ENCODE data around the gene SLC2A8.

The SLC2A8 gene

GRCh38 chr9:127396808-127397645 is at the start of gene SLC2A8:
TSS of gene SLC2A8 (plus strand) at chr9:127397169. CDS start at chr9:127397231, 62 bp downstream.
- peak; percentile 100 for DNase-seq

DNA sequence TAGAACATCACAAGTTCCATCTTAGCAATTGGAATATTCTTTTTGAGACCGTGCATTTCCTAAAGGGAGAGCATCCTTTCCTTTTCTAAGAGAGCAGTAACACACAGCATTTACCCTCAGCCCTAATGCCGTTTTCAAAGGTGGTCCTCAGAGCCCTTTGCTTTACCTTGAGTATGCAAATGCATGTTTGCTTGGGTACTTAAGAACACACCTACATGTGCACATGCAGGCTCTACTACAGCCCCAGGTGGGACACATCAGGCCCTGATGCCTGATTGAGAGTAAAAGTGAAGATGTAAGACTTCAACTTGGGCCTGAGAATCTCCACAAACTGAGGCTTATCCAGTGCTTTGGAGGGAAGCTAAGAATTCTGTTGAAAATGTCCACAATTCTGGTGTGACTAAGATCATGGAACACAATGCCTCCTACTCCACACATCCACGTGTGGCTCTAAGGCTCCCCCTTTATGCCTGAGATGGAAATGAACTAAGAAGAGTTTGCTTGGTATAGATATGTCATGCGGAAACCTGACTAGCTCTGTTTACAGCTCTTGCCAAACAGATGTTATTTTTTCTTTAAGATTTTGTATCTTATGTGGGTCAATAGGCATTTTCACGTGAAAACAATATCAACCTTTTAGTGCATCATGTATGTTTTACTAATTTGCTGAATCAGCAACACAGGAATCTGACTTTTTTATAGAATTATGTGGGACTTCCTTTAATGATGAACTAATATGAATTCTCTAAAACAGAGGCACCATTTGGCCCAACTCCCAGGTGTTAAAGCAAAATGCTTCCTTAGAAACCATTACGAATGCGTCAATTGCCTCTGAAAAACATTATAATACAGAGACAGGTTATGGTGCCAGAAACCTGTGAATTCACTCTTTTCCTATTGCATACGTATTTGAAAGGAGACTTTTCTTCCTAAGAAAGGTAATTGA is 48.9 kb upstream of the SLC2A8 start:
- DNase-seq = no peak

- no peak for DNase-seq
These were observed 47.4 kb upstream of the SLC2A8 start for GRCh38 chr9:127349483-127350113.

DNA sequence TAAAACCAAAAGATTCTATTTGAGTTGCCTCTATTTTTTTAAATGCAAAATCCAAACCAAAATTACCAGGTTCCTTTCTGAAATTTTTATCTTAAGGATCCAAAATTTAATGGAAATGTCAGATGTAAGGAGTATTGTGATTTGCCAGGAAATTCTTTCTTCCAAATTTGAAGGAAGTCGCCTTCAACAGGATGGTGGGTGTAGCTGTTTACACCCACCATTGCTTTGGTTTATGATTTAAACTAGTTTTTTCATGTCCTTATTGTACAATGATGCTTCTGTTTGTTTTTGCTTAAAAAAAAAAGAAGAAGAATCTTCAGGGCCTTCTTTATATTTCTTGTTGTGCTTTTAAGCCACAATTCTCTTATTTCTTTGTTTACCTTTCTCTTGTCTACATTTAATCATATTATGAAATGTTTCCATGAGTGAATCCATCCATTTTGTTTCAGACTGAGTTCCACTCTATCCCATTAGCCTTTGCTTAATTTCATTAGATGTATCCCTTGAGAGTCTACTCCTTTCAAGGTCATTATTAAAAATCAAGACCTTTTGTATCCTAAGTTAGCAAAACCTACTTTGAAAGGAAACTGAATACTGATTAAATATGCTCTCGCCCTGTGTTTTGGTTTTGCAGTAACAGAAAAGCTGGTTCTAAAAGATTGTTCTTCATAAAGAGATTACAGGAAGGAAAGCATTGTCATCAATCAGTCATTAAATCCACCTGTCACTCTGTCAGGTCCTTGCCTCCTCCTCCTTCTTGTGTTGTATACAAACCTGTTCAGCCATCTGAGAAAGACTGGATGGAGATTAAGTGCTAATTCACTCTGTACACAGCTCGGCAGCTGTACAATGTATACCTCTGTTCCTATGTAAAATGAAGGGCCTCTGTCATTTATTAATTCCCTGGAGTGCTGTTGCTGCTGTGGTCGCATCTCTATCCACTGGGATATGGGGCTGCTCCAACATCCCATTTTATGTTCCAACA is 45.5 kb upstream of the SLC2A8 start:
- no peak for DNase-seq

- no peak for DNase-seq
These were observed 43.1 kb upstream of the SLC2A8 start for GRCh38 chr9:127353882-127354281.

GRCh38 chr9:127356906-127357305 is 40.1 kb upstream of the SLC2A8 start:
- no peak for DNase-seq

DNA sequence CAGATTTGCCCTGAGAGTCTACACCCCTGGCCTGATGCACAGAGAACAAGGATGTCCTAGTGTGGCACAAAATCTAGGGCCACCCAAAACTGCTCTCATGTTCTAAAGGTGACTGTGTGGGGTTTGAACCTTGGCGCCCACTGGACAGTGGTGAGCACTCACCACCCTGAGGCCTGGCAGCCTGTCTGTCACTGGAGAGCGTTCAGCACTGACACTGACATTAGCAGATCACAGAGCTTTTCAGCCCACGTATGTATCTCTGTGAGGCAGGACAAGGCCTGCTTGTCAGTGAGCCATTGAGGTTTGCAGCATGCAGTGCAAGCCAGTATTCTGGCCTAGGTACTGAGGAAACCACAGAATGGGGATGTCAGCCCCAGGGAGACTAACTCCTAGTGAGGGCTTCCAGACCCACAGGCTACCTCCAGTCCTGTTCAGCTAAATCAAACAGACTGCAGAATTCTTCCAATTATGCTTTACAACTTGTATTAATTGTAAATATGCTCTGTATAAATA is 38.9 kb upstream of the SLC2A8 start:
- peak; percentile 85 for DNase-seq

- no peak for DNase-seq
These were observed 38.2 kb upstream of the SLC2A8 start for GRCh38 chr9:127358770-127359169.

GRCh38 chr9:127360250-127360649 is 36.7 kb upstream of the SLC2A8 start:
- no peak for DNase-seq

- peak; percentile 81 for DNase-seq
These were observed 36.1 kb upstream of the SLC2A8 start for GRCh38 chr9:127360829-127361228.

DNA sequence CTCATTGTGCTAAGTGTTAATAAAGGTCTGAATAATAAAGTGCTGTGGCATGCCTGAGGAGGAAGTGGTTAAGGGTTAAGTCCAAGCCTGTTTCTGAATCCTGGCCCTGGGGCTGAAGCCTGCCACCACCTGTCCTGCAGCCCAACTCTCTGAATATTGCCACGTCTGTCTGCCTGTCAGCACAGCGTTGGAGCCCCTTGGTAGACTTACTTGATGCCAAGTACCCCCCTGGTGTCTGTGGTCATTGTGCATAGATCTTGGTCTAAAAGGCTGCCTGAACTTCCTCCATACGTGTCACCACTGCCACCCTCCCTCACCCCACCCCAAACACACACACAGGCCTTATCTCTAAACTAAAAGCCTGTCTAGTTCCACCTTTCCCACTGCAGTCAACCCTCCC is 35.4 kb upstream of the SLC2A8 start:
- no peak for DNase-seq

GRCh38 chr9:127362829-127363228 is 34.1 kb upstream of the SLC2A8 start:
- no peak for DNase-seq

DNA sequence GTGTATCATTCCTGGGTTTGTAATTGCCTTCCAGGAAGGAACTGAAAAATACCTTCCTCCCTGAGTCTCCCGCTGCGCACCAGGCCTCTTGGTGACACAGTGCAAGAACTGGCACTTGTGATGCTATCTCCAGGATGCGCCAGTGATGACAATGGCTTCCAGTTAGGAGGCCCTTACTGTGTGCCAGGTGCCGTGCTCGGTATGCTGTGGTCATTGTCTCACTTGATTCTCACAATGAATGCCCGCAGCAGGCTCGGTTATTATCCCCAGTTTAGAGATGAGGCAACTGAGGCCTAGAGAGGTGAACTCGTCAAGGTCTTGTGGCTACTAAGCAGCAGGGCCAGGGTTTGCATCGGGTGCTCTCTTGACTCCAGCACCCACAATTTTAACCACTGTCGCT is 31.5 kb upstream of the SLC2A8 start:
- no peak for DNase-seq

GRCh38 chr9:127366594-127366993 is 30.4 kb upstream of the SLC2A8 start:
- no peak for DNase-seq

DNA sequence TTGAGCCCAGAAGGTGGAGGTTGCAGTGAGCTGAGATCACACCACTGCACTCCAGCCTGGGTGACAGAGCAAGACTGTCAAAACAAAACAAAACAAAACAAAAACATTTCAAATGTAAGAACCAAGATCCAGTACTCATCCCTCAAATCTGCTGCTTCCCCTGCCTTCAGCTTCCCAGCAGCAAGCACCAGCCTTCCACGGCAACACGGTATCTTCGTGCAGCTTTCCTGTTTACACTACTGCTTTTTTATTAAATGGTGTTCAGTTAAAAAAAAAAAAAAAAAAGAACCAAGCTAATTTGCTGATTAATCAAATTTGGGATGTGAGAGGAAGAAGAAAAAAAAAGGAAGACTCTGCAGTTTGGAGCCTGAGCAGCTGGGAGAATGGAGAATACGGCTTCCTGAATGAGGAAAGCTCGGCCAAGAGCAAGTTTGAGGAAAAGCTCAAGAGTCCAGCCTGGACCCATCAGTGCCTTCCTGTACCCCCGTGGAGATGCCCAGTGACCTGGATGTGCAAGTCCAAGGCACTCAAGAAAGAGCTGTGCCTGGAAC is 28.0 kb upstream of the SLC2A8 start:
- DNase-seq = no peak

GRCh38 chr9:127369428-127369827 is 27.5 kb upstream of the SLC2A8 start:
- DNase-seq = no peak

- no peak for DNase-seq
These were observed 26.8 kb upstream of the SLC2A8 start for GRCh38 chr9:127370147-127370579.

DNA sequence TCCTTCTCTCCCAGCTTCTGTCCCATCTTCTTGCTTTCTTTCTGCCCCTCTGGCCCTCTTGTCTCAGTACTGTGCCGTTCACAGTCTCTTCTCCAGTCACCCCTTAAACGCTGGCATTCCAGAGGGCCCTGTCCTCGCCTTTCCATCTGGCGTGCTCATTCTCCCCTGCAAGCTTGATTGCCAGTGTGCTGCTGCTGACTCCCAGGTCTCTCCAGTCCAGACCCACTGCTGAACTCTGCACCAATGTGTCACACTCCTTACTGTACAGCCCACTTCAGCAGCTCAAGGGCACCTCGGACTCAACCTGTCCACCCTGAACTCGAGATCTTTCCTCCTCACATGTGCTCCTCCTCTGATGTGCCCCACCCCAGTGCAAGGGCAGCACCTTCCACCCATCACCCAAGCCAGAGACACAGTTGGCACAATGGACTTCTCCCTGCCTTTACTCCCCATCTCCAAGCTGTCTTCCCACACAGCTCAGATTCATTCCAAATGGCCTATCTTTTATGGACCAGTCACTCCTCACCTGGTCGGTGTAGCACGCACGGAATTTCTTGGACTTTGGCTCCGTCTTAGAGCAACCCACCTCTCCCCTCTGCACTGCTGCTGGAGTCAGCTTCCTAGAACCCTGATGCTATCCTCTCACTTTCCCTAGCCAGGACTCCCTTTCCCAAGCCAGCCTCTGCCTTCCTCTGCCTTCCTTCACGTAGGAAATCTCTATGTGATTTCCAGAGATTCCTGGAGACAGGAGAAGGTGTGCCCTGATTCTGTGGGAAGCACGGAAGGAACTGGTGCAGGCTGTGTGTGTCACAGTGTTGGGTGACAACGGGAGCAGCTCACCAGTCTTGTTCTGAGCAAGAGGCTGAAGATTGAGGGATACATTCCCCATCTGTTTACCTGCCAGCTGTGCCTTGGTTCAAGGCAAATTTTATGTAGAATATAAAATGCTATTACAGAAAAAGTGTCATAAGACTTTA is 26.0 kb upstream of the SLC2A8 start:
- DNase-seq = no peak

- DNase-seq = no peak
These were observed 16.5 kb upstream of the SLC2A8 start for GRCh38 chr9:127380479-127380878.

- no peak for DNase-seq
These were observed 14.4 kb upstream of the SLC2A8 start for GRCh38 chr9:127382541-127382940.

Measured in islet precursor cell (in vitro differentiated cells).